Cortex of kidney (tissue), 1 donor: ENCODE results near the gene SLC35B2.

Experiments
- DNase-seq: peaks from one replicate; lab custom pipeline; 2025; lab: John Stamatoyannopoulos, UW

SLC35B2 gene, protein sequence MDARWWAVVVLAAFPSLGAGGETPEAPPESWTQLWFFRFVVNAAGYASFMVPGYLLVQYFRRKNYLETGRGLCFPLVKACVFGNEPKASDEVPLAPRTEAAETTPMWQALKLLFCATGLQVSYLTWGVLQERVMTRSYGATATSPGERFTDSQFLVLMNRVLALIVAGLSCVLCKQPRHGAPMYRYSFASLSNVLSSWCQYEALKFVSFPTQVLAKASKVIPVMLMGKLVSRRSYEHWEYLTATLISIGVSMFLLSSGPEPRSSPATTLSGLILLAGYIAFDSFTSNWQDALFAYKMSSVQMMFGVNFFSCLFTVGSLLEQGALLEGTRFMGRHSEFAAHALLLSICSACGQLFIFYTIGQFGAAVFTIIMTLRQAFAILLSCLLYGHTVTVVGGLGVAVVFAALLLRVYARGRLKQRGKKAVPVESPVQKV

DNA sequence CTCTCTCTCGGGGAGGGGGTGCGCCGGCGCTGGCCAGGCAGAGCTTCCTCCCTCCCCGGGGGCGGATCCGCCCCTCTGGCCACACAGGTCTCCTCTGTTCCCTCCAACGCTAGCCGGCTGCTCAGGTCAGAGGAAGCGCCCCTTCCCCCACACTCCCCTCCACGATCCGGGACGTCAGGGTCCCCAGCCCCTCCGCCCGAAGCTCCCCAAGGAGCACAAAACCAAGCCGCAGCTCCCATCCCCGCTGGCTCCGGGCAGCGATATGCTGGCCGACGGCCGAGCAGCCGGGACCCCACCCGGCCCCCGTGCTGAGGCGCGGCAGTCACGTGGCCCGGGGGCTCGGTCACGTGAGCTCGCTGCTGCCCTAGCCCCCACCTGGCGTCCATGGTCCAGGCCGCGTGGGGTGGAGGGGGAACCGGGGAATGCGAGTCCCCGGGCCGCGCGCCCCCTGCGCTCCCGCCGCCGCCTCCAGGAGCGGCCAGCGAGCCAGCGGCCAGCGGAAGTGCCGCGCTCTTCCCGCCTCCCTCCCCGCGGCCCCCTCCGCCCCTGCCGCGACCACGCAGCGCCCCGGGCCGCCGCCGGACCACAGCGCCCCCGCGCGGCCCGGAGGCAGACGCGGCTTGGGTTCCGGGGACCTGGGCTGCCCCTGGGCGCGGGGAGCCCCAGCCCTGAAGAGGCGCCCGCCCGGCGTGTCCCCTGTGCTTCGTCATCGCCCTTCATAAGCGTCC is at the start of gene SLC35B2:
Gene SLC35B2, minus strand, starts transcription at position 504 of the 728 bp plus-strand sequence. Its CDS starts 118 bp downstream, at position 386.
- no peak for DNase-seq

DNA sequence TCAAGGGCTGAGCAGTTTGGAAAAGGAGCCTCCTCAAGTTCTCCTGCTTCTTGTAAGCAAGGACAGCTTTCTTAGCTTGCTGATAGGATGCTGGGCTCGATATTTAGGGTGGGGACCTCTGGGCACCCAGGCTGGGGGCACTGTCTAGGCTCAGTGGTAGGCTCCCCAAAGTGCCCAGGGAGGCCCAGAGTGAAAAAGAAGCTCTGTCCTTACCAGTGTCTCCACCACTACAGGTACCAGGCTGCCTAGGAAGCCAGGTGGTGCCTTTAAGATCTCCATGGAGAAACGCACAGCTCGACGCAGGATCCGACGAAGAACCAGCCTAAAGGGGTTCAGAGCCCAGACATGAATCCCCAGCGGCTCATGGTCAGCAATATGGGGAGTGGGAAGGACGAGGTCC is 49.4 kb upstream of the SLC35B2 start:
- DNase-seq = no peak

DNA sequence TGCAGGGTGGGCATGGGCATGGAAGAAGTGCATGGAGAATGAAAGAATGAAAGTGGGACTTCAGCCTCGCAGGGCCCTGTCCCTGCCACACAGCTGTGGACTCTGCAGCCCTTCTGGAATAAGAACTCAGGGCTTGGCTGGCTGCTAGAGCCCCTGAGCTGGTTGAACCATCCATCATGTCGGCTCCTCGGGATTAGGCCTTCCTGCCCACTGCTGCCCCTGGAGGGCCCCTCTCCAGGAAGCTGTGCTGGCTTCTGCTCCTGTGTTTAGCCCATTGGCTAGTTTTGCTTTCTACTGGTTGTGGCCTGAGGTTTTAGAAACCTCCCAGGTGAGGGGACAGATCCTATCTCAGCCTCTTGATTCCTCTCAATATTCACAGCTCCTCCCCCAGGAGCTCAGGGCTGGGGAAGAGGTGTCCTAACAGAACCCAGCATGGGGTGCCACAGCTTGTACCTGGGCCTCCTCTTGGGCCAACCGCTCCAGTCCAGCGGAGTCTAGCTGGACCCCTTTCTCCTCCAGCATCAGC is 47.9 kb upstream of the SLC35B2 start:
- no peak for DNase-seq

DNA sequence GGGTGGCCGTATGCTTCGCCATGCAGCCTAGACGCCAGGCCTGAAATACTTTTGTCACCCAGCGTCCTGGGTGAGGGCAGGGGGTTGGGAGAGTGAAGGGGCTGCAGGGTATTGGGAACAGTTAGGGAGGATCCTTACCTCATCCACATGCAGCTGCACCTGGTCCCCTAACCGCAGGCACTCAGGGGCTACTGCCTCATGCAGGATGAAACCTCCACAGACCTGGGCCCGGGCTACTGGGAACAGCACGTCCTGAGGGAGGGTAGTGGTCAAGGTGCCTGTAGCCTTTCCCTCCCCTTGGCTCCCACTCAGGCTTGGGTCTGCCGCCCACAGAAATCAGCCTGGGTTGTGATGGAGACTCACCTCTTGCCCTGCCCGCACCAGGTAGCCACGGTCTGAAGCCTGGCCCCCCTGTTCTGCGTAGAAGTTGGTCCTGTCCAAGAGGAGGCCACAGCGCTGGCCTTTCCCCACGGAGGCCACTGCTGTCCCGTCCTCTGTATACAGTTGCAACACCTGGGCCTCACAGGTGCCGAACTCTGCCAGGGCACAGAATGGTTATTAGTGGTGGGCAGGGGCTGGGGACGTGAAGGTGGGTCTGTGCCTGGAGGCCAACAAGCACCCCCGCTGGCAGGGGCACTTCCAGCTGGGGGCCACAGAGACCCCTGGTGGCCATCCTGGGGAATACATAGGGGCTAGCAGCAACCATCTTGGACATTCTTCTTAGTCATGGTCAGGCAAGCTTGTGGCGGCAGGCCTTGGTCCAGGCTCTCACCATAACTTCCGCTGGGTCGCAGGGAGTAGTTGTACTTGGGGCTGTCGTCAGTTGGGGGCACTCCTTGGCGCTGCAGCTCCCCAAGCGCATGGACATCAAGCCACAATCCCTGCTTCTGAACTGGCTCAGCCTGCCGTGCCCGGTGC is 47.2 kb upstream of the SLC35B2 start:
- no peak for DNase-seq

DNA sequence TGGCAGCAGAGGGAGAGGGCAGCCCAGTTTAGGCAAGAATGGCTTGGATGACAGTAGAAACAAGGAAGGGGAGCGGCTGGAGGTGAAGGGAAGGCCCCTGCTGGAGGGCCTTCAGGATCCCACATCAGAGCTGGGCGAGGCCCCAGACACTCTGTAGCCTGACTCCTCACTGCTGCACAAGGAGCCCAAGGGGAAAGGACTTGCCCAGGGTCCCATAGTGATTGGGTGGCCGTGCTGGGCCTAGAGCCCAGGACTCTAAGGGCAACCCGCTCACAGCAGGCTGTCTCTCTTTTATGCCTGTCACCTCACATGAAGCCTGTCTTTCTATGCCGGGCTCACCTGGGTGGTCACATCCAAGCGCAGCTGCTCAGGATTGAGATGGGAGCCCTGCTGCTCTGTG is 46.5 kb upstream of the SLC35B2 start:
- no peak for DNase-seq

DNA sequence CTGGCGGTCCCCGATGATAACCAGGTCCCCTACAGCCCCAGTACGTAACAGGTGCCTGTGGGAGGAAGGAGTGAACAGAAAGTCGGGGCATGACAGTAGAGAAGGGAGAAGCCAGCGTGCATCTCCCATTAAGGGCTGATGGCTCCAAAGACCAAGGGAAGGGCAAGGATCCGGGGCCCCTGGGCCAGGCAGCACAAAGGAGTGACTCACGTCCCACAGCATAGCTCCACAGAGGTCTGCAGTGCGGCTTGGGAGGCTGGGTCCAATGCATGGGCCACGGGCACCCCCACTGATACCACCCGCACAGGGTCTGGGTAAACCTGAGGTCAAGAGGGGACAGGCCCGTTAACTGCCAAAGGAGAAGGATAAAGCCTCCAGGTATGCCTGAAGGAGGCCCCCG is 45.5 kb upstream of the SLC35B2 start:
- no peak for DNase-seq

DNA sequence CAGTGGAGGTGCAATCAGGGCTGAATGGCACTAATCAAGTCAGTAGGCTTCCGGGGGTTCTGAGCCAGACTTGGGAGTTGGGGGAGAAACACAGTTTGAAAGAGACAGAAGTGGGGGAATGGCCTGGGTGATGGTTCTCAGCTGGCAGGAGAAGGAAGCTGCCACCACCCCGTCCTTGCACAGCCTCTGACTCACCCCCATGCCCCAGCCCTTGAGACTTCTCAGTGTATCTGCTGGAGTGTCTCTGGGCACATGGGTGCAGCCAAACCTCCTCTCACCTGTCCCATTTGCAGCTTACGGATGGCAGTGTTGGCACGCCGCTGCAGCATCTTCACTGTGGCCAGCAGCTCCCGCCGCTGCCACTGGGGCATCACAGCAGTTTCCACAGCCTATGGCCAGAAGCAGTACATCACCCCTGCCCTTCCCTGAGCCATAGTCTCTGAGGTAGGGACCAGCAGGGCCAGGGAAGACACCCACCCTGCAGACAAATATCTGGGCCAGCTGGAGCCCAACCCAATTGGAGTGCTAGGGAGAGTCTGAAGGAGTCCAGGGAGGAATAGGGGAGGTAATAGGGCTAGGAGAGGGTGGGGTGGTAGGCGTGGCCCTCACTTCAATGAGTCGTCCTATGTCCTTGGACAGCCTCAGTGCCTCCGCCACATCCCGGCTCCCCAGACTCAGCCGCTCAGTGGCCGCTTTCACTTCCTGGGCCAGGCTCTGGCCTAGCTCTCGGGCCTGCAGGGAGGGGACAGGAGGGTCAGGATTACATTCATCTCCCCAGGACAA is 44.6 kb upstream of the SLC35B2 start:
- no peak for DNase-seq

DNA sequence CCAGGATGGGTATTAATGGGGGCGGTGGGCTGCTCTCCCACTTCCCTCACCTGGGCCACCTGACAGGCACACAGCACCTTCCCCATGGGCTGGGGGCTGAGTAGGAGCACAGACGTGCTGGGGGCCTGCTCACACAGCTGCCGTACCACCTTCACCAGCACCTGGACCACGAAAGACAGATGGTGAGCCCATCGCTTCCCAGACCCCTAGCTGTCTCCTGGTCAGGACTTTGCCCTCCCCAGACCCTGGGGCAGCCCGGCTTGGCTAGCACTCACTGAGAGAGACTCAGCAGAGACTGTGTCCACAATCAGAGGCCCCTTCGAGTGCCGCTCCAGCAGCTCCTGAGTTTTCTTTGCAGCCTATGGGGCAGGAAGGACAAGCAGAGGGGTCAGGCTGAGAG is 43.8 kb upstream of the SLC35B2 start:
- no peak for DNase-seq

DNA sequence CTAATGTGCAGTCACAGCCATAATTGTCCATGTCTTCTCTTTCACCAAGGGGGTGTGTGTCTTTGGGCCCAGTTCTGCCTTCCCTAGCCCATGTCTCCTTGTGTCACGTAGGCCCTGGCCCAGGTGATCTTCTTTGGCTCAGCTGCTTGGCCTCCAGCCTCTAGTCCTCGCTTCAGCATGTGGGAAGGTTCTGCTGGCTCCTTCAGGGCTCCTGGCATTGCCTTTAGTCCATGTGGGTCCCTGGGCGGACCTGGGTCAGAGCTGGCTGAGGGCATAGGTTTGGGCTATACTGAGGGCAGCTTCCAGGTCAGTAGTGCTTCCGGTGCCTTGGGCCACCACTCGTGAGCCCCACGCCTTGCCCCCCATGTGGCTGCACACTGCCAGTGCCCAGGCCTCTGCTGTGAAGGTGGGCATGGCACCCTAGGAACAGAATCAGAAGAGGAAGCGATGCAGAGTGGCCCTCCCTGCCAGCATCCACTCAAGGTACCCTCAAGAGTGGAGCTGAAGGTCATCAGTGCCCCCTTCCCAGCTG is 43.0 kb upstream of the SLC35B2 start:
- no peak for DNase-seq

DNA sequence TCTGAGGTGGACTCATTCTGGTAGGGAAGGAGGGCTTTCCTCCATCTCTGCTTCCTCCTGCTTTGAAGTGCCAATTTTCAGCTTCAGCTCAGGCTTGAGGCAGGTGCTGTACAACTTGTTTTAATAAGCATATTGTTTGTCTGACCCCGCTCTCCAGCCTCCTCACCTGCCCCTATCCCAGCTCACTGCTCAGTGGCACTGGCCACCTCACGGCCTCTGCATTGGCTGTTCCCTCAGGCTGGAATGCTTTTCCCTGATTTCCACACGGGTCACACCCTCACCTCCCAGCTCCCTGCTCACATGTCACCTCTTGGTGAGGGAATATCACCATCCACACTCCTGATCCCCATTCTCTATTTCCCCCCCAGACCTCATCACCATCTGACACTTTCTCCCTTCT is 41.5 kb upstream of the SLC35B2 start:
- no peak for DNase-seq

DNA sequence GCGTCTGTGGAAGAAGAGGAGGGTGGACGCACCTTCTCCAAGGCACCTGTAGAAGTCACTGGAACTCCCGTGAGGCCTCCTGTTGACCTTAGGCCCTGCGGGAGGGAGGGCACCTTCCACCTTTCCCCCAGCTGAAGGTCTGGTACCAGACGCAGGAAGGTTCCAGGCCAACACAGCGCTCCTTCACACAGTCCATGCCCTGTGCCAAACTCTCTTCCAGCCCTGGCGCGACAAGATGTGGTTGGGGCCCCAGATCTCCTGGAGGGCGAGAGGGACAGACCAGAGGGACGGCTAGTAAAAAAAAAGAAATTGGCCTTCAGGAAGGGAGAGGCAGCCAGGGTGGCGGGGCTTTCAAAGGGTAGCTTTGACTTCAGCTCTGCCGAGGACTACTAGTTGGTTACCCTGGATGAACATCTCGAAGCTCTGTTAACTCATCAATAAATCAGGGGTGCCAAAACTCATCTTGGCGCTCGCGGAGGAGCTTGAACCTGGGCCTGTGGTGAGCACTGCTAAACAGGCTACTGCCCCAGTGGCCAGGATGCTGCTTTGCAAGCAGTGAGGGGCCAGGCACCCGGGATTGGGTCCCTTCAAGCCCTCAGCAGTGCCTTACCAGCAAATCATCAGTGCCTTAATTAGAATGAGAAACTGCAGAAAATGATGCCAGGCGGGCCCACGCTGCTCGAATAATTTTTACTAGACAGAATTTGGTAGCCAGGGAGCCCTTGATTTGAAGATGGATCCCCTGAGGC is 40.9 kb upstream of the SLC35B2 start:
- no peak for DNase-seq

DNA sequence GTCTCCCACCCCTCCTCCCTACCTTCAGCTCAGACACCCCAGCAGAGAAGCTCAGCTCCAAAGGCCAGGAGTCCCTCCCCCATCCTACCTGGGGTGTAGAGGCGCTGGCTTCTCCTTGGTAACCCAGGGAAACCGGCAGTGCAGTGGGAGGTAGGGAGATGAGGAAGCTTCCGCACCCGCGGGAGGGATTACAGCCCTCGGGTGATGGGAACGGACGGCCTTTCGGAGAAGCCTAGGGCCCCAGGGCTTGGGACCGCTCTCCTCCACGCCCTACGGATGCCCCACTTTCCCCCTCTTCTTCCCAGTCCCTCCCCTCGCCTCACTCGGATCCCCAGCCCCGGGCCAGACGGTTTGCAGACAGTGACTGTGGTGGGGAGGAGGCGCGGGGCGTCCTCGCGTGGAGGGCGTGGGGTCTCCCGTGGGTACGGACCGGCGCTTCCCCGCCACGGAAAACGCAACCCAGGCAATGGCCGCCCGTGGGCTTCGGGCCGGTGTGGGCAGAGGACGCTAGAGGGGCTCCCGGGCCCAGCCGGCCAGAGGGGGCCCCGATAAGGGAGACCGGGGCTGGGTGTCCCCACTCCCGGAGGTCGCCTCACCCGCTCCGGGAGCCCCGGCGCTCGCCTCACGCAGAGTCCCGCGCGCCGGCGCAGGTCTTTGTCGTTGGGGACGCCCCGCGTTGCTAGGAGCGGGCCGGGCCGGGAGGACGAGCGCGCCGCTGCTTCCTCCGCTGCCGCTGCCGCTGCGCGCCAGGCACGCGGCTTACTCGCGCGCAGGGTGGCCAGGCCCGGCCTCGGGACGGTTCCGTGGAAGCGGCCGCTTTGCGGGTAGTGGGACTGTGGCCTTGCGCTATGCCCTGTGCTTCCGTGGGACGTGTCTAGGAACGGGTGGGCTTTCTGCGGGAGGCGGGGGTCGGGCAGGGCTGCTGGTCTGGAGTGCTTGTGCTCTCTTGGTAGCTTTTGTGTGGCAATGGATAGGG is 40.0 kb upstream of the SLC35B2 start:
- no peak for DNase-seq

DNA sequence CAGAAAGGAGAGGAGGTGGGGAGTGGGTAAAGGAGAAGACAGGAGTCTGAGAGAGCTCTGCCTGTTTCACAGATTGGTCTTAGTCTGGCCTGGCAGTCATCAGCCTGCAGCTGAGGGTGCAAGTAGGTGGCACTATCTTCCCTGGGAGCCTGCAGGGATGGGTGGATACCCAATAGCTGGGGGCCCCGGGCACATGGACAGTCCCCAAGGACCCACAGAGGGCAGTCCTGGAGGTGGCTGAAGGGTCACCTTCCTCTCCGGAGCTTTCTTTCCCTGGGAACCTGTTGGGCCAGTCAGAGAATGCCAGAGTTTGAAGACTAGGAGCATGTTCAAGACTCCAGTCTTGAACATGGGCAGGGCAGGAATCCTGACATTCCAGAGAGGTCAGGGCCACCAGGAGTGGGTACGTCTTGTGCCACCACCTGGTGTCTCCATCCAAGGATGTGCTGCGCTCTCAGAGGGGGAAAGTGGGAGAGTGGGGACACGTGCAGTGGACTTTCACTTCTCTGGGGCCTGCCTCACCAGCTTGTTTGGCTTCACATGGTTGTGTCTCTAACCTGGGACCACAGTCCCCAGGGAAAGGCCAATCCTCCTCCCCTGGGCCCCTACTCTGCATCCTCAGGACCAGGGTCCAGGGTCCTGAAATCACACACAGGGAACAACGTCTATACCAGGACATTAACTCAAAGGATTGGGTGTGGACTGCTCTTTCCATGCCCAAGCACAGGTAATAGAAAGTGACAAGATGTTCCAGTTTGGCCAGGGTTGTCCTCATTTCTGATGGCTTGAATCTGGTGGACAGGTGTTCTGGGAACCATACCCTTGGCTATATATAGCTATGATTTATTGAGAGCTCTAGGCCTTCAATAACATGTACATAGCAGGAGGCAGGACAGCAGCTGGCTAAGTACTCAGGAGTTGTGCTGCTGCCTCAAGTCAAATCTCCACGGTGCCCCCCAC is 37.8 kb upstream of the SLC35B2 start:
- DNase-seq = no peak

DNA sequence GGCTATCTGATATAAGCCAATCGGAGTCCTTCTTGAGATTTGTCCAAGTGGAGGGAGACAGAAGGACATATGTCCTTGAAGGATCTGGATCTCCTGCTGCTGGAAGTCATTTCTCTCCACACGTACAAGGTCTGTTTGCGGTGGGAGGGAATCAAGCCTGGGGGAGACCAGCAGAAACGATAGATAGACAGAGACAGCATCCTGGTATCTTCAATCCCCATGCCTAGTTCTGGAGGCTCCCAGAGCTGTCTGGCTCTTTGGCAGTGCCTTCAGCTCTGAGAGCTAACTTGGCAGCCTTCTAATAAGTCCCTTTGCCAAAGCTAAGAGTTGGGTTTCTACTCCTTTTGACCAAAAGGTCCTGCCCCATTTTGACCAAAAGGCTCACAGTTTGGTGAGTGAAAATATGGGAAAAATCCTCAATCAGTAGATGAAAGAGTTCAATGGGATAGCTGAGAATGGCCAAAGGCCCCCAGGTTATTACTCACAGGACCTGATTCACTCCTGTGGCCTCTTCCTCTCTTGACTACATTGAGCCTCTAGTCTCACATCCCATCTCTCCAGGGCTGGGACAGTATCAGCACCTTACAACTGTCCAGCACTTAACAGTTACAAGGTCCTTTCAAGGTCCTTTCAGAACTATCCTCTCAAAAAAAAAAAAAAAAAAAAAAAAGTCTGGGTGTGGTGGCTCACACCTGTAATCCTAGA is 35.5 kb upstream of the SLC35B2 start:
- DNase-seq = no peak

DNA sequence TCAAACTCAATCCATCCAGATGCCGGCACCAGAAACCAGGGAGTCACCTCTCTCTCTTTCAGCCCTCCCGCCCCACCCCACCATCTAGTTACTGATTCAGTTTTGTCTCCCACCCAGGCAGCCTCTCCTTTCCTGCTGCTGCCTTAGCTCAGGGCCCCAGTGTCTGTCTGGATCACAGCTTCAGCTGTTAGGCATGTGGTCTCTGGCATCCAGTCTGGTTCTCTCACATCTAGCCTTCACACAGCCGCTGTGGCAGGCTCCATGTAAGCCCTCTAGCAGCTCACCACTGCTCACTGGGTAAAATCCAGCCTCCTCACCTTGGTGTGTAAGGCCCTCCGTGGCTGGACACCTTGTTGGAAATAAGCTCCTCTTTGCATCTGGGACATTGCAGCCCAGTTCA is 34.5 kb upstream of the SLC35B2 start:
- no peak for DNase-seq

DNA sequence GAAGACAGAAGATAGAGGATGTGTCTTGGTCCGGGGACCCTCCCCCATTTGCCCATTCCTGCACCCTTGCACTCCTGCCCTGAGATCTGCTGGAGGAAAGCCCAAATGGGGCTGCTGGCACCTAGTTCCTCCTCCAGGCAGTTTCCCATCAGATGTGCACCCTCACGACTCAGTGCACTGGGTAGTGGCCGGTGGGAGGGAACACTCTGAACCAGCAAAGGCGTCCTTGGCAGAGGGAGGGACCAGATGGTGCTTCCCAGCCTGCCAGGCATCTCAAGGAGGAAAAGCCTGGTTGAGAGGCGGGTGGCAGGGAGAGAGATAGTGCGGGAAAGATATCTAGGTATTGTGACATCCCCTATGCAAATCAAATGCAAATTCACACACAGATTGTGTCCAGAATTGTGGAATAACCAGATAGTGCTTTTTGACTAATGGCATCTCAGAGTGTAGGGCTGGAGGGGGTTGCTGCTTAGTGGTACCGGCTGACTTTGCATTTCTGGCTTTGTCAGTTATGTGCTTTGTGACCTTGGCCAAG is 32.5 kb upstream of the SLC35B2 start:
- DNase-seq = no peak

DNA sequence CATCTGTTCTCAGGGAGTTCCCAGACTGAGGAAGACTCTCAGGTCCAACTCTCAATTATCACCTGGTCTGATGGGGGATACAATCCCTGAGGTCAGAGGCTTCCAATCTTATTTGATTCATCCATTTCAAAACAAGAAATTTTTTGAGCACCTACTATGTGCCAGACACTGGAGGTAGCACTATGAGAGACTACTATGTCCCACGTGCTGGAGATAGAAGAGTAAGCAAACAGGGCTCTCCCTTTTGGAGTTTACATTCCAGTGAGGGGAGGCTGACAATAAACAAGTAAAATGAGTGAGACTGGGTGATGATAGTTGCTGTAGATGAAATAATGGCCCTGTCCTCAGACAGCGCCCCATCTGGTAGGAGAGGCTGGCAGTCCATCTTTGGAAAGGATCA is 29.4 kb upstream of the SLC35B2 start:
- no peak for DNase-seq
